DND-41 (cell line): ENCODE measurements around the gene ADAMTS9.

Experiments used
- ATAC-seq: fragments of 200-7000 bp; cut with Tn5 transposase; 3 replicates; pipeline ENCODE4 v1.9.1; 2021; ENCODE audit warnings: low read depth; ENCODE audit not compliant: insufficient read depth
- DNase-seq: peaks from one replicate; pipeline ENCODE4 v3.0.0-alpha.2; 2020
- H2AFZ ChIP-seq: 2 replicates; pipeline ENCODE4 v1.6.0; 2012; ENCODE audit warnings: low read depth, low read length
- H3K27ac ChIP-seq: 2 replicates; pipeline ENCODE4 v1.5.1; 2012; ENCODE audit warnings: low read length, inconsistent platforms
- H3K27me3 ChIP-seq: fragments of 200-600 bp; sonication (generic); 2 replicates; pipeline ENCODE4 v1.6.0; 2012; ENCODE audit warnings: low read length, mild to moderate bottlenecking, inconsistent platforms; ENCODE audit not compliant: insufficient read depth, poor library complexity
- H3K36me3 ChIP-seq: 2 replicates; pipeline ENCODE4 v1.5.1; 2012; ENCODE audit warnings: low read length, inconsistent platforms; ENCODE audit not compliant: insufficient read depth
- H3K4me1 ChIP-seq: 2 replicates; pipeline ENCODE4 v1.5.1; 2012; ENCODE audit warnings: mild to moderate bottlenecking, low read length; ENCODE audit not compliant: insufficient read depth
- H3K4me2 ChIP-seq: 2 replicates; pipeline ENCODE4 v1.6.0; 2012; ENCODE audit warnings: mild to moderate bottlenecking, moderate library complexity, low read length, inconsistent platforms; ENCODE audit not compliant: insufficient read depth
- H3K4me3 ChIP-seq, 2 experiments: fragments of 200-600 bp in 1 of 2; shearing (Covaris generic) in 1 of 2; 2 replicates each; pipeline ENCODE4 v1.5.1; 2012 to 2016; ENCODE audit warnings: inconsistent platforms in 2 of 2, low read length in 2 of 2, mild to moderate bottlenecking in 2 of 2, low read depth in 1 of 2, moderate library complexity in 1 of 2
- H3K79me2 ChIP-seq: 2 replicates; pipeline ENCODE4 v1.6.0; 2012; ENCODE audit warnings: low read length, inconsistent platforms; ENCODE audit not compliant: insufficient read depth
- H3K9ac ChIP-seq: 2 replicates; pipeline ENCODE4 v1.6.0; 2012; ENCODE audit warnings: low read depth, mild to moderate bottlenecking, inconsistent platforms, low read length, moderate library complexity
- H3K9me3 ChIP-seq: 2 replicates; pipeline ENCODE4 v1.5.1; 2012; ENCODE audit warnings: low read length, moderate library complexity, mild to moderate bottlenecking, inconsistent platforms; ENCODE audit not compliant: insufficient read depth, severe bottlenecking
- H4K20me1 ChIP-seq: 2 replicates; pipeline ENCODE4 v1.6.0; 2012; ENCODE audit warnings: low read length; ENCODE audit not compliant: insufficient read depth
- CTCF ChIP-seq: IDR thresholded peaks from 2 replicates; pipeline ENCODE4 v1.5.1; 2012; ENCODE audit warnings: borderline replicate concordance, low read length, moderate library complexity, mild to moderate bottlenecking; ENCODE audit not compliant: poor library complexity, severe bottlenecking; ENCODE audit errors: extremely low read depth
- EZH2 ChIP-seq: IDR thresholded peaks from 3 replicates; pipeline ENCODE4 v1.6.1; 2012; ENCODE audit warnings: borderline replicate concordance, low read depth, mild to moderate bottlenecking, moderate library complexity, low read length, inconsistent platforms; ENCODE audit not compliant: severe bottlenecking

Gene ADAMTS9

GRCh38 chr3:64493149-64493548 is 194.7 kb downstream of the ADAMTS9 start:
- TF ChIP-seq CTCF, result no peak
- TF ChIP-seq EZH2, result no peak
- Histone ChIP-seq H4K20me1 (no peaks in the 10 kb centered on the region), H3K9me3 (no peaks in the 10 kb centered on the region), H3K9ac (no peak overlapping the region), H3K79me2 (no peaks in the 10 kb centered on the region), H3K27me3 (no peaks in the 10 kb centered on the region), H3K4me3 (no peak overlapping the region), H3K4me1 (no peaks in the 10 kb centered on the region), H3K27ac (no peak overlapping the region), H2AFZ (no peak overlapping the region), H3K4me2 (no peak overlapping the region), H3K36me3 (no peaks in the 10 kb centered on the region)
- no peak for DNase-seq
- no peak for ATAC-seq

GRCh38 chr3:64491843-64492242 is 196.0 kb downstream of the ADAMTS9 start:
- H3K79me2 ChIP-seq, result no peaks in the 10 kb centered on the region
- no peak overlapping the region for H3K9ac ChIP-seq
- no peaks in the 10 kb centered on the region for H3K27me3 ChIP-seq
- no peak overlapping the region for H3K4me2 ChIP-seq
- no peak for TF ChIP-seq CTCF
- no peak for TF ChIP-seq EZH2
- H4K20me1 ChIP-seq, result no peaks in the 10 kb centered on the region
- no peak overlapping the region for H3K27ac ChIP-seq
- ATAC-seq (no peak), DNase-seq (no peak)
- H3K4me3 ChIP-seq, result no peak overlapping the region
- no peaks in the 10 kb centered on the region for H3K9me3 ChIP-seq
- no peaks in the 10 kb centered on the region for H3K36me3 ChIP-seq
- no peaks in the 10 kb centered on the region for H3K4me1 ChIP-seq
- no peak overlapping the region for H2AFZ ChIP-seq

GRCh38 chr3:64490180-64490724 is 197.5 kb downstream of the ADAMTS9 start:
- H3K27me3 ChIP-seq, result no peaks in the 10 kb centered on the region
- ATAC-seq (no peak), DNase-seq (no peak)

More at GRCh38 chr3:64490180-64490724, 197.5 kb downstream of the ADAMTS9 start:
- no peaks in the 10 kb centered on the region for H3K36me3 ChIP-seq
- no peaks in the 10 kb centered on the region for H3K4me1 ChIP-seq
- H4K20me1 ChIP-seq, result no peaks in the 10 kb centered on the region
- no peak overlapping the region for H3K4me2 ChIP-seq
- no peak for TF ChIP-seq CTCF
- no peaks in the 10 kb centered on the region for H3K79me2 ChIP-seq
- H3K27ac ChIP-seq, result no peak overlapping the region
- H3K4me3 ChIP-seq, result no peak overlapping the region
- no peak overlapping the region for H2AFZ ChIP-seq
- H3K9ac ChIP-seq, result no peak overlapping the region
- H3K9me3 ChIP-seq, result no peaks in the 10 kb centered on the region
